ENCODE results near the gene PBX1. TPM values are rescaled to one million over a fixed set of nuclear protein-coding genes. Genes with fewer than 3 reads are reported as not detected.
A peak's percentile ranks its signal among the peaks of the same experiment; 100 is the strongest.

The PBX1 gene
- total RNA-seq, 1 donor from 2014 or later: 44.2 TPM

DNA sequence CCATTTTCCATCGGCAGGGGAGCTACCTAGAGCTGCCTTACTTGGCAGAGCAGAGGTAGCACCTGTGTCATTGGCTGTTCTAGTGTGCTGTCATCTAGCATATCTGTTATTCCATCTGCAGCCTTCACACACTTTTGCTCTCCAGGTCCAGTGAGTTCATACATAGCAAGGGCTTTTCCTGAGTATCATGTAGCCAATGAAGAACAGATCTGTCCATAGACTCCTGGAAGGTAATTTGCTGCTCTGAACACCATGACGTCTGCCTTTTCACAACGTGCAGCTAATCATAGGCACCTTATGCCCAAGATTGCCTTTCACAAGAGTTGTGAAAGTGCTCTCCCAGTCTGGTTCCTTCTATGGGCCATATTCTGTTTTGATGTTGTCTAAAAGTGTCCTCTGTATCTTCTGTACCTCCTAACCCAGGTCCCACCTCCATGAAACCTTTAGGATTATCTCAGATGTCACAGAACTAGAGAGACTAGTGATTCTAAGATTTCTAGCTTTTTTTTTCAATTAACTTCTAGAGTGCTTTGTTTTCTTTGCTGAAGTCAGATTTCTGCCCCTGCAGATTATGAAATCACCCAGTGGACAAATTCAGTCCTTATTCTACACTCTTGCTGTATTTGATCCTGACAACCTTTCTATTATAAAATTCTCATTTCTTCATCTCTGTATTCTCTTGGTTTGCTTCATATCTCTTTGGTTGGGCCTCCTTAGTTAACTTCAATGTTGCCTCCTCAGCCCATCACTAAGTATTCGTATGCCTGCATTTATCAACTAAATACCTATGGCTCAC lies 134.8 kb downstream of the PBX1 start:
- Mint-ChIP-seq H3K27ac (ENCODE audit: unreplicated experiment) (no peak overlapping the region), H3K27me3 (ENCODE audit: unreplicated experiment) (peaks cover 3% of the 10 kb centered on the region), H3K36me3 (ENCODE audit: low read depth, unreplicated experiment) (no peaks in the 10 kb centered on the region), H3K4me1 (ENCODE audit: unreplicated experiment) (peaks cover 9% of the 10 kb centered on the region), H3K4me3 (ENCODE audit: unreplicated experiment) (no peak overlapping the region), H3K9me3 (ENCODE audit: unreplicated experiment) (no peaks in the 10 kb centered on the region)
- DNase-seq (ENCODE audit: low spot score): no peak
- TF ChIP-seq, protein P1, sequence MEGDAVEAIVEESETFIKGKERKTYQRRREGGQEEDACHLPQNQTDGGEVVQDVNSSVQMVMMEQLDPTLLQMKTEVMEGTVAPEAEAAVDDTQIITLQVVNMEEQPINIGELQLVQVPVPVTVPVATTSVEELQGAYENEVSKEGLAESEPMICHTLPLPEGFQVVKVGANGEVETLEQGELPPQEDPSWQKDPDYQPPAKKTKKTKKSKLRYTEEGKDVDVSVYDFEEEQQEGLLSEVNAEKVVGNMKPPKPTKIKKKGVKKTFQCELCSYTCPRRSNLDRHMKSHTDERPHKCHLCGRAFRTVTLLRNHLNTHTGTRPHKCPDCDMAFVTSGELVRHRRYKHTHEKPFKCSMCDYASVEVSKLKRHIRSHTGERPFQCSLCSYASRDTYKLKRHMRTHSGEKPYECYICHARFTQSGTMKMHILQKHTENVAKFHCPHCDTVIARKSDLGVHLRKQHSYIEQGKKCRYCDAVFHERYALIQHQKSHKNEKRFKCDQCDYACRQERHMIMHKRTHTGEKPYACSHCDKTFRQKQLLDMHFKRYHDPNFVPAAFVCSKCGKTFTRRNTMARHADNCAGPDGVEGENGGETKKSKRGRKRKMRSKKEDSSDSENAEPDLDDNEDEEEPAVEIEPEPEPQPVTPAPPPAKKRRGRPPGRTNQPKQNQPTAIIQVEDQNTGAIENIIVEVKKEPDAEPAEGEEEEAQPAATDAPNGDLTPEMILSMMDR (IDR thresholded peaks at IDR 0.05; ENCODE audit: unreplicated experiment): no peak

DNA sequence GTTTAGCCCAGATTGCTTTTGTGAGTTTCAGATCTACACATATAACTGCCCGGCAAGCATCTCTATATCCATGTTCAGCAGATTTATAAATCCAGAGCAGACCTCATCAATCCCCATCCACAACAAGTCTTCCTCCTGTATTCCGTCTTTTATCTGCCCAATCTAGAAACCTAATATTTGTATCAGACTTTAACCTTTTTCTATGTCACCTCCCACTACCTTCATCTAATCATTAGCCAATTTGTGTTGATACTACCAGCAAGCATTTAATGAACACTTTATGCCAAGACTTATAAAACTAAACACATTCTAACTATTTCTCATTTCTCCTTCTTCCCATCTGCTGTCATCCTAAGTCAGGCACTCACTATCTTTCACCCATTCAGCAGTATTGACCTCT lies 135.5 kb downstream of the PBX1 start:
- DNase-seq (ENCODE audit: low spot score): no peak
- no peak overlapping the region for H3K4me3 Mint-ChIP-seq (ENCODE audit: unreplicated experiment)
- H3K4me1 Mint-ChIP-seq (ENCODE audit: unreplicated experiment): peaks cover 14% of the 10 kb centered on the region
- H3K36me3 Mint-ChIP-seq (ENCODE audit: low read depth, unreplicated experiment): no peaks in the 10 kb centered on the region
- H3K27ac Mint-ChIP-seq (ENCODE audit: unreplicated experiment): no peak overlapping the region
- TF ChIP-seq, protein P1 (IDR thresholded peaks at IDR 0.05; ENCODE audit: unreplicated experiment): no peak
- H3K27me3 Mint-ChIP-seq (ENCODE audit: unreplicated experiment): peaks cover 3% of the 10 kb centered on the region
- no peaks in the 10 kb centered on the region for H3K9me3 Mint-ChIP-seq (ENCODE audit: unreplicated experiment)

DNA sequence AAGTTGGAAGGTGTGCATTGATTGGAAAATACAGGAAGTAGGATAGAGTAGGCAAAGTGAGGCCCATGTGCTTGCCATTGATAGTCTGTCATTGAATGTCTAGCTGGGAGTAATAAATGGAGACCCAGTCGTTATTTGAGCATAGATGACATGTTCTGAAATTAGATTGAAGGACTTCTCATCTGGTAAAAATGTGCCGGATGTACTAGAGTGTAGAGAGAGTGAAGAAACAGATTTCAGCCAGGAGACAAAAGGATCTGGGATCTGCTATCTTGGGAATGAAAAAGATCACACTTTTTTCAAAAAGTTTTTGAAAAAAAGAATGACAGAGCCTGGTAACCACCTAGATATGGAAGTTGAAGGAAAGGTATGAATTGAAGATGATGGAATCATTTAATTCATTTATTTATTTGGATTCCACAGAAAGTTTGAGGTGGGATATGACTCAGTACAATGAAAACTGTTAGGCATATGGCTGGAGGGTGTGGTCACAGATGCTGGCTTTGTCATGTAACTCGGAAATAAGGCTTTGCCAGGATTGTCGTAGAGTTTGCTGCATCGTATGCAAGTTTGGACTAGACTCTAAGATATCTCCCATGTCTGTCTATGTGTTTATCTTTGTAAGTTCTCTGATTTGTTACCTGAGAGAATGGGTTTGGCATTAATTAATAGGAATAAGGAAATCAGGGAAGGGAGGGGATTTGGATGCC lies 137.1 kb downstream of the PBX1 start:
- TF ChIP-seq, protein P1 (IDR thresholded peaks at IDR 0.05; ENCODE audit: unreplicated experiment): no peak
- no peak overlapping the region for H3K4me3 Mint-ChIP-seq (ENCODE audit: unreplicated experiment)
- H3K9me3 Mint-ChIP-seq (ENCODE audit: unreplicated experiment): no peaks in the 10 kb centered on the region
- DNase-seq (ENCODE audit: low spot score): no peak
- no peak overlapping the region for H3K27ac Mint-ChIP-seq (ENCODE audit: unreplicated experiment)
- peaks cover 3% of the 10 kb centered on the region for H3K27me3 Mint-ChIP-seq (ENCODE audit: unreplicated experiment)
- H3K4me1 Mint-ChIP-seq (ENCODE audit: unreplicated experiment): peaks cover 14% of the 10 kb centered on the region
- H3K36me3 Mint-ChIP-seq (ENCODE audit: low read depth, unreplicated experiment): no peaks in the 10 kb centered on the region

DNA sequence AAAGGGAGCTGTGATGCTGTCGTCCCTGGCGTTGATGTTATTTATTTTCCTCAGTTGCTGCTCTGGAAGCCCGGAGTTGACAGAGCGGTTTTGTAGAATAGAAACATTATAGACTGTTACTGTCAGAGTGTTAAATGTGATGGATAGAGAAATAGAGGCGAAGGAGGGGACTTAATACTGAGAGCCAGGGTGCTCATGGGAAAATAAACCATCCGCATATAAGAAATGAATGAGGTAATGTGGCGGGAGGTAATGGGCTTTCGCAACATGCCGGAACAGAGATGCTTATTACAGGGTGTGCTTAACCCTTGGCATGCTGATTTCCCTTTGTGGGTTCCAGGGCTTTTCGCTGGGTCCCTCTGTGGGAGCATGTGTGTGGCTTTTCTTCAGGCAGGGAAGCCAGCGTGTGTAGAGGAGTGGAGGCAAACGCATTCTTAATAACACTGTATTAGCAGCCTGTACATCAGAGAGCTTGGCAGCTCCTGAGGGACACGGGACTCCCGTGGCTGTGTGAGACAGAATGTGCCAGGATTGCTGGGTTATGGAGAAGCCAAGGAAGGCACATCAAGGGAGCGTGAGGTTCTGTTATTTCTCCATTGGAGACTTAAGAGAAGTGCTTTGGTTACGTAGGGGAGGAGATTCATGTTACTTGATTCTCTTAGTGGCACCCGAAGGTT lies 141.0 kb downstream of the PBX1 start:
- Mint-ChIP-seq H3K9me3 (ENCODE audit: unreplicated experiment) (no peaks in the 10 kb centered on the region), H3K36me3 (ENCODE audit: low read depth, unreplicated experiment) (no peaks in the 10 kb centered on the region), H3K27ac (ENCODE audit: unreplicated experiment) (peak overlapping the region; percentile 54), H3K4me3 (ENCODE audit: unreplicated experiment) (no peak overlapping the region), H3K4me1 (ENCODE audit: unreplicated experiment) (peaks cover 28% of the 10 kb centered on the region), H3K27me3 (ENCODE audit: unreplicated experiment) (peaks cover 2% of the 10 kb centered on the region)
- TF ChIP-seq, protein P1 (IDR thresholded peaks at IDR 0.05; ENCODE audit: unreplicated experiment): no peak
- DNase-seq (ENCODE audit: low spot score): no peak
